HFF-Myc (cell line): Measurements from ENCODE around the gene SMIM41.
A peak's percentile ranks its signal among the peaks of the same experiment; 100 is the strongest.

Experiments used
- DNase-seq: peaks from one replicate; pipeline ENCODE4 v3.0.0-alpha.2; 2011; ENCODE audit warnings: low read depth; ENCODE audit errors: extremely low read depth
- H3K4me3 ChIP-seq: replicated peaks from 2 replicates; pipeline ENCODE4 v1.5.1; 2011; ENCODE audit warnings: low read depth, mild to moderate bottlenecking, control low read depth, low read length
- TF ChIP-seq, protein P1 (sequence below): IDR thresholded peaks from 2 replicates; pipeline ENCODE4 v1.5.1; 2012; ENCODE audit warnings: mild to moderate bottlenecking, low read depth, low read length, control low read depth; ENCODE audit errors: missing control alignments

SMIM41 gene

DNA sequence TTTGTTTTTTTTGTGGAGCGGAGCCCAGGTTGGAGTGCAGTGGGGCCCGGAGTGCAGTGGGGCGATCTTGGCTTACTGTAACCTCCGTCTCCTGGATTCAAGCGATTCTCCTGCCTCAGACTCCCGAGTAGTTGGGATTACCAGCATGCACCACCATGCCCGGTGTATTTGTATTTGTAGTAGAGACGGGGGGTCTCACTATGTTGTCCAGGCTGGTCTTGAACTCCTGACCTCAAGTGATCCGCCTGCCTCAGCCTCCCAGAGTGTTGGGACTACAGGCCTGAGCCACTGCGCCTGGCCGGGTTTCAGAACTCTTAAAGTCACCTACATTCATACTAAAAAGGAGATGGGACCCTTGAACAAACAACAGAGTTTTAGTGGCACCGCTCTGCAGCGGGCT, 59.6 kb downstream of the SMIM41 start:
- TF ChIP-seq, protein P1, sequence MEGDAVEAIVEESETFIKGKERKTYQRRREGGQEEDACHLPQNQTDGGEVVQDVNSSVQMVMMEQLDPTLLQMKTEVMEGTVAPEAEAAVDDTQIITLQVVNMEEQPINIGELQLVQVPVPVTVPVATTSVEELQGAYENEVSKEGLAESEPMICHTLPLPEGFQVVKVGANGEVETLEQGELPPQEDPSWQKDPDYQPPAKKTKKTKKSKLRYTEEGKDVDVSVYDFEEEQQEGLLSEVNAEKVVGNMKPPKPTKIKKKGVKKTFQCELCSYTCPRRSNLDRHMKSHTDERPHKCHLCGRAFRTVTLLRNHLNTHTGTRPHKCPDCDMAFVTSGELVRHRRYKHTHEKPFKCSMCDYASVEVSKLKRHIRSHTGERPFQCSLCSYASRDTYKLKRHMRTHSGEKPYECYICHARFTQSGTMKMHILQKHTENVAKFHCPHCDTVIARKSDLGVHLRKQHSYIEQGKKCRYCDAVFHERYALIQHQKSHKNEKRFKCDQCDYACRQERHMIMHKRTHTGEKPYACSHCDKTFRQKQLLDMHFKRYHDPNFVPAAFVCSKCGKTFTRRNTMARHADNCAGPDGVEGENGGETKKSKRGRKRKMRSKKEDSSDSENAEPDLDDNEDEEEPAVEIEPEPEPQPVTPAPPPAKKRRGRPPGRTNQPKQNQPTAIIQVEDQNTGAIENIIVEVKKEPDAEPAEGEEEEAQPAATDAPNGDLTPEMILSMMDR = no peak
- no peak overlapping the region for H3K4me3 ChIP-seq
- no peak for DNase-seq

- TF ChIP-seq, protein P1 = peak; percentile 84
- no peak overlapping the region for H3K4me3 ChIP-seq
- DNase-seq = no peak
These were observed 60.1 kb downstream of the SMIM41 start for GRCh38 chr12:52139579-52140062.

GRCh38 chr12:52141306-52141705, 61.8 kb downstream of the SMIM41 start:
- DNase-seq = no peak
- TF ChIP-seq, protein P1 = peak; percentile 7
- H3K4me3 ChIP-seq = no peak overlapping the region

- TF ChIP-seq, protein P1 = no peak
- no peak overlapping the region for H3K4me3 ChIP-seq
- DNase-seq = no peak
These were observed 62.4 kb downstream of the SMIM41 start for GRCh38 chr12:52141875-52142274.

DNA sequence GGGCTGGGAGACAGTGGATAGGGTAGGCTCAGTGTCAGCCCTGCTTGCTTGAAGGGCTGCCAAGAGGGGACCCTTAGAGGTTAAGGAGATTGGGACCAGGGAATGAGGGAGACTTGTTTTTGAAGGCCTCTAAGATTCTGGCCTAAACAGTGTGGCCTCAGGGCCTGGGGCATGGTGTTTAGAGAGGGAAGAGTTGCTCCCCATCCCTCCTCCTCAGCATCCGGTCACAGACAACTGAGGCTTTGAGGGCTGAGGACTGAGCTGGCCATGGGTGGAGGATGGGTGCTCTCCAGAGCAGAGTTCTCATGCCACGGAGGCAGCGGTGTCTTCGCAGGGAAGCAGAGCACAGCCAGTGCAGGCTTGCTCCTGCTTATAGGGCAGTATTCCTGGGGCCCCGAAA, 62.9 kb downstream of the SMIM41 start:
- TF ChIP-seq, protein P1 = no peak
- no peak overlapping the region for H3K4me3 ChIP-seq
- DNase-seq = no peak

DNA sequence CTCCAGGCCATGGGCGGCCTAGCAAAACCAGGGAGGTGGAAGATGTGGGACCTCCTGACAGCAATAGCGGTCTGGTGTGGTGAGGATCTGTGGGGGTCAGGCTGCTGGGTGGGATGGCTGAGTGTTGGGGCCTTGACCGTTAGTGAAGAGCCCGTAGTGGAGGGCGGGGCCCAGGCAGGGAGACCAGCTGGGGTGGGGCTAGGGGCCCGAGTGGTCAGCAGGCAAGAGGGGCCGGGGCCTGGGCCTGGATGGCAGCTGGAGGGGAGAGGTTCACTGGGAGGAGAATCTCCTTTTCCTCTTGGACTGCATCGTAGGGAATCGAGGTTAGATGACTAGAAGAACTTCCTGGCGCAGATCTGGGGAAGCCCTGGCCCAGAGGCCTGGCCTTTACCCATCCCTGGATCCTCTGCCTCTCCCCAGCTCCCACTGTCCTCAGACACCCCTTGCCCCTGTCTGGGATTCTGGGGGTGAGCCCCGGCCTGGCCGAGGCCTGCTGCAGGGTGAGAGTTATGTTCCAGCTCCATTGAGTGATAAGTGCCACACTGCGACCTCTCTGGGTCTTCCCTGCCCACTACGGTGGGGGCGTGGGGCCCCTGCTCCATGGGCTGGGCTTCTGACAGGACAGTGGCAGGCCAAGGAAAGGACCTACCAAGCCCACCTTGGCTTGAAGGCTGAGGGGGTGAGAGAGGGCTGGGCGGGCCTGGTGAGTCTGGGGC, 65.2 kb downstream of the SMIM41 start:
- TF ChIP-seq, protein P1 = no peak
- no peak for DNase-seq
- H3K4me3 ChIP-seq = no peak overlapping the region
